GM19438 (cell line): ENCODE results near the gene ARHGAP9.

Experiments
- ATAC-seq: cut with Tn5 transposase; IDR thresholded peaks from one replicate; pipeline ENCODE4 v1.9.1; 2021; ENCODE audit warnings: low read depth; ENCODE audit not compliant: unreplicated experiment

Gene ARHGAP9

DNA sequence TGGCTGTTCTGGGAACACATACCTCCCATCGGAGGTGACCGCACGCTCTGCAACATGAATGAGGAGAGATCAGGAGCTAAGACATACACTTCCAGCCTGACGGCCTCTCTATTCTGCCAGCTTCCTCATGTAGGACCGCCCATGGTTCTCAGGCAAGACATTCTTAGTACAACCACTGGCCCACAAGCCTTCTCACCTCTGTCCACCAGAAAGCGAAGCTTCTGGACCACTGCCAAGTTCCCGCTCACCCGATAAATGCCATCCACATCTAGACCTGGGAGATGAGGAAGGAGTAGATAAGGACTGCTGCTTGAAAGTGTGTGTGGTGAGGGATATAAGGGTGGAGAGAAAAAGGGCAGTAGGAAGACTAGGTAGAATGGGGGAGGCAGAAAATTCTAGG lies 5.2 kb downstream of the ARHGAP9 start:
- no peak for ATAC-seq

DNA sequence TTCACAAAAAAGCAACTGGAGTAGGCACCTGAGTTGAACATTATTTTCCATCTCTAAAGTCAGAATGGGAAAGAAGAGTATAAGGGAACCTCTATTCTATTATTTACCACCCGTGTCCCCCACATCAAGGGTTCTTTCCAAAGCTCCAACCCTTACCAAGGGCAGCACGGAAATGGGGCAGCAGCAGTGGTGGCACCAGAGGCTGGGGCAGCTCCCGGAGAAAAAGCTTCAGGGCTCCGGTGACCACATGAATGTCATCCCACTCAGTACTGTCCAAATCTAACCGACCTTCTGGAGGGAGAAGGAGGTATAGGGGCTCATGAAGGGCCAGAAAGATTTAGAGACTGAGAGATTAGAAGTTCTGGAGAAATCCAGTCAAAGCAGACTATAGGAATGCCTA lies 5.8 kb downstream of the ARHGAP9 start:
- ATAC-seq, result no peak

DNA sequence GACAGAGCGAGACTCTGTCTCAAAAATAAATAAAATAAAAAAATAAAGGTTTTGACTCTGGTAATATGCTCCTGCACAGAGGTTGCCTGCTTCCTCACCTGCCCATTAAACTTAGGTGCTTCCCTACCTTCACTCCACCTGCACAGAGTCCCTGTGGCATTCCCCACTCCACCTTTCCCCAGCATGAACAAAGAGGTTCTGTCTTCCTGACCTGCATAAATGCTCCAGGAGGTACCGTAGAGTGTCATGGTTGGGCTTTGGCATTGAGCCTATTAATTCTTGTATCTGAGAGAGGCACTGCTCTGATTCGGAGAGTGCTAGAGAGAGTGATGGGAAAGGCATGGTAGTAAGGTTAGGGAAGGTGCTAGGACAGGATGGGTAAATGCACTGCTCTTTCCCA lies 6.3 kb downstream of the ARHGAP9 start:
- ATAC-seq, result no peak

DNA sequence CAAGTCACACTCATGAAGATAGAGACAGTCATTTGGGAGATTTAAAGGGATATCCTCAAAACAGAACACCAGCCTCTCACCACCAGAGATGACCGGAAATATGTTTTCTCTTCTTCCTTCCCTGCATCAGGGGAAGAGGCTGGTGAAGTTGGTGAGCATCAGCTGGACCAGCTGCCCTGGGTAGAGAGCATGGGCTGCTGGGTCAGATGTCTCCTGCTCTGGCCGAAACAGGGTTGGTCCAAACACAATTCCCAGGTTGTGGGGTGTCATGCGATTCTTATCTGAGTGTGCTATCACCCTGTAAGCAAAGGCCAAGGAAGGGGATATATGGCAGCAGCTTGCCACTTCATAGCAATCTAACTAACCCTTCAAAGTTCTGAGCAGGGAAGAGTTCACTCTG lies 7.3 kb downstream of the ARHGAP9 start:
- no peak for ATAC-seq

DNA sequence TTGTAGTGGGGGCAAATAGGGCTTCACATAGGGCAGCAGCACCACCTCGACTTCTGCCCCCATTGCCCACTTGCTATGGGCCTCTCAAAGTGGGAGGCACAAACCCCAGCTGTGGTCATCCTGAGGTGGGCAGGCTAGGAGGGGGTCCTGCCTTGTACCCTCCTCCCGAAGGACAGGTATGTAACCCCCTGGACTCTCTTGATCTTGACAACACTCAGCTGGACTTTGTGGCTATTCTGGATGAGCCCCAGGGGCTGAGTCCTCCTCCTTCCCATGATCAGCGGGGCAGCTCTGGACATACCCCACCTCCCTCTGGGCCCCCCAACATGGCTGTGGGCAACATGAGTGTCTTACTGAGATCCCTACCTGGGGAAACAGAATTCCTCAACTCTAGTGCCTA lies 8.0 kb downstream of the ARHGAP9 start:
- ATAC-seq, result no peak

DNA sequence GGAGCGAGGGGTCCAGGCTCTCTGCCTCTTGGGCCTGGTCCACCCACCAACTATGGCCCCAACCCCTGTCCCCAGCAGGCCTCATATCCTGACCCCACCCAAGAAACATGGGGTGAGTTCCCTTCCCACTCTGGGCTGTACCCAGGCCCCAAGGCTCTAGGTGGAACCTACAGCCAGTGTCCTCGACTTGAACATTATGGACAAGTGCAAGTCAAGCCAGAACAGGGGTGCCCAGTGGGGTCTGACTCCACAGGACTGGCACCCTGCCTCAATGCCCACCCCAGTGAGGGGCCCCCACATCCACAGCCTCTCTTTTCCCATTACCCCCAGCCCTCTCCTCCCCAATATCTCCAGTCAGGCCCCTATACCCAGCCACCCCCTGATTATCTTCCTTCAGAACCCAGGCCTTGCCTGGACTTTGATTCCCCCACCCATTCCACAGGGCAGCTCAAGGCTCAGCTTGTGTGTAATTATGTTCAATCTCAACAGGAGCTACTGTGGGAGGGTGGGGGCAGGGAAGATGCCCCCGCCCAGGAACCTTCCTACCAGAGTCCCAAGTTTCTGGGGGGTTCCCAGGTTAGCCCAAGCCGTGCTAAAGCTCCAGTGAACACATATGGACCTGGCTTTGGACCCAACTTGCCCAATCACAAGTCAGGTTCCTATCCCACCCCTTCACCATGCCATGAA lies 8.6 kb downstream of the ARHGAP9 start:
- ATAC-seq, result no peak

DNA sequence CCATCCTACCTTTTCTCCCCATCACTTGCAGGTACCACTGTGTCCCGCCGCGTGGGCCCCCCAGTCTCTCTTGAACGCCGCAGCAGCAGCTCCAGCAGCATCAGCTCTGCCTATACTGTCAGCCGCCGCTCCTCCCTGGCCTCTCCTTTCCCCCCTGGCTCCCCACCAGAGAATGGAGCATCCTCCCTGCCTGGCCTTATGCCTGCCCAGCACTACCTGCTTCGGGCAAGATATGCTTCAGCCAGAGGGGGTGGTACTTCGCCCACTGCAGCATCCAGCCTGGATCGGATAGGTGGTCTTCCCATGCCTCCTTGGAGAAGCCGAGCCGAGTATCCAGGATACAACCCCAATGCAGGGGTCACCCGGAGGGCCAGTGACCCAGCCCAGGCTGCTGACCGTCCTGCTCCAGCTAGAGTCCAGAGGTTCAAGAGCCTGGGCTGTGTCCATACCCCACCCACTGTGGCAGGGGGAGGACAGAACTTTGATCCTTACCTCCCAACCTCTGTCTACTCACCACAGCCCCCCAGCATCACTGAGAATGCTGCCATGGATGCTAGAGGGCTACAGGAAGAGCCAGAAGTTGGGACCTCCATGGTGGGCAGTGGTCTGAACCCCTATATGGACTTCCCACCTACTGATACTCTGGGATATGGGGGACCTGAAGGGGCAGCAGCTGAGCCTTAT lies 9.2 kb downstream of the ARHGAP9 start:
- ATAC-seq, result no peak

DNA sequence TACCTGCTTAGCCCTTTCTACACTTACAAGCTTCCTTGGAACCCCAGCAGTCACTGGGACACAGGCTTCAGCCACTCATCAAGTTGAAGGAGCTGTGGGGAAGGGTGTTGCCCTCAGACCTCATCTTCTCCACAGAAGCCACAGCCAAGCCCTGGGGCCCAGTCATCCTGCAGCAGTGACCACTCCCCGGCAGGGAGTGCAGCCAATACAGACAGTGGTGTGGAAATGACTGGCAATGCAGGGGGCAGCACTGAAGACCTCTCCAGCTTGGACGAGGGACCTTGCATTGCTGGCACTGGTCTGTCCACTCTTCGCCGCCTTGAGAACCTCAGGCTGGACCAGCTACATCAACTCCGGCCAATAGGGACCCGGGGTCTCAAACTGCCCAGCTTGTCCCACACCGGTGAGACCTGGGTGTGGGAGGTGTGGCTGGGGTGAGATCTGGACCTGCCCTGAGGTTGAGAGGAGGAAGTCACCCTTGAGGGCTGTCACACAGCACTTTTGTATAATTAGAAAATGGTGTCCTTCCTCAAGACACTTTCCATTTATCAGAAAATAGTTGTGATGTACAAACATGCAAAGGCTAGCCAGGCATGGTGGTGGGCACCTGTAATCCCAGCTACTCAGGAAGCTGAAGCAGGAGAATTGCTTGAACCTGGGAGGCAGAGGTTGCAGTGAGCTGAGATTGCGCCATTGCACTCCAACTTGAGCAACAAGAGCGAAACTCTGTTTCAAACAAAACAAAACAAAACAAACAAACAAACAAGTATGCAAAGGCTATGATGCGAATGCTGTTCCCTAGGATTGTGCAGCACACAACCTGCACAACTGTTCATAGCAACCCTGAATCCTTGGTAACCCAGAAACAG lies 10.1 kb downstream of the ARHGAP9 start:
- ATAC-seq, result no peak

DNA sequence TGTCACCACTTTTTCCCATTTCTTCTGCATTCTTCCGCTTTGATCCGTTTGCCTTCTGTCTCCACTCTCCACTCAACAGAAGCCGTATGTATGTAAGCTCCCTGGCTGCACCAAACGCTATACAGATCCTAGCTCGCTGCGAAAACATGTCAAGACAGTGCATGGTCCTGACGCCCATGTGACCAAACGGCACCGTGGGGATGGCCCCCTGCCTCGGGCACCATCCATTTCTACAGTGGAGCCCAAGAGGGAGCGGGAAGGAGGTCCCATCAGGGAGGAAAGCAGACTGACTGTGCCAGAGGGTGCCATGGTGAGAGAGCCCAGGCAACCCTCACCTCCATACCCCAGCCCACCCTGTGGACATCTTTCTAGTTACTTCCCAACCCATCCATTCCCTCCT lies 11.8 kb downstream of the ARHGAP9 start:
- ATAC-seq, result no peak

DNA sequence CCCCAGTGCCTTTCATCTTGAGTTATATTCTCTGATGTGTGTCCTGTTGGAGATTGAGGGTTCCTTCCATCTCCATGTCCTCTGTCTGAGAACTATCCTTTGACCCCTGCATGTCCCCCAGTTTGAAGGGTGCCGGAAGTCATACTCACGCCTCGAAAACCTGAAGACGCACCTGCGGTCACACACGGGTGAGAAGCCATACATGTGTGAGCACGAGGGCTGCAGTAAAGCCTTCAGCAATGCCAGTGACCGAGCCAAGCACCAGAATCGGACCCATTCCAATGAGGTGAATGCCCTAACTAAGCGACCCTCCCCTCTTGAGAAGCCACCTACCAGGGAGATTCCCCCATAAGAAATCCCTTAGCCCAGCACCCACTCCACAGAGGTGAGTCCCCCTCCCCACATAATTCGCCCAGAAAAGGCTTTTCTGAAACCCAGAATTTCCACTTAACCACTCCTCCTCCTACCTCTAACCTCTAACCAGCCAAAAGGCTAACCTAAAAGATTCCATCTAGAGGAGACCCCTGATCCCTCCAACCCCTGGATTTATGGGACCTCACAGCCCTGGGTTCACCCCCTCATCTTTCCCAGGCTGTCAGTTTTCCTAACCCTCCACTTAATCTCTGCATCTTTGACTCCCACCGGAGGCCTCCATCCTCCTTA lies 12.3 kb downstream of the ARHGAP9 start:
- ATAC-seq, result no peak

DNA sequence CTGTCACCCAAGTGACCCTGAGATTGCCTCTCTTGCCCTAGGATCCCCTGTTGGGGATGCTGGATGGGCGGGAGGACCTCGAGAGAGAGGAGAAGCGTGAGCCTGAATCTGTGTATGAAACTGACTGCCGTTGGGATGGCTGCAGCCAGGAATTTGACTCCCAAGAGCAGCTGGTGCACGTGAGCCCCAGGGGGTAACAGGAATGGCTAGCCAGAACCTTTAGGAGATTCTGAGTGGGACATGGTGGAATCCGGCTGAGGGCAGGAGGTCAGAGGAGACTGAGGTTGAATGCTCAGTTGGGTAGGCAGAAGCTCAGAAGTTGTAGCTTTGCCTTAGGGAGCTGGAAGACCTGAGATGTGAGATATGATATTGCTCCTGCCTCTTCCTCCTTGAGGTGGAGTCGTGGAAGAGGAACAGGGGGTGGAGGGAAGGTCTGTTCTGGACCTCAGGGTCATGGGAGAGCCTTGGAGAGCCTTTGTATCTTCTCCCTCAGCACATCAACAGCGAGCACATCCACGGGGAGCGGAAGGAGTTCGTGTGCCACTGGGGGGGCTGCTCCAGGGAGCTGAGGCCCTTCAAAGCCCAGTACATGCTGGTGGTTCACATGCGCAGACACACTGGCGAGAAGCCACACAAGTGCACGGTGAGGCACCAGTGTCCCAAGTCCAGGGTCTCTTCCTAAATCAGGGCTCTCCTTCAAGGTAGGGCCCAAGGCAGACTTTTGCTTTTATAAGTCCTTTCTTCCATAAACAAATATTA lies 13.7 kb downstream of the ARHGAP9 start:
- ATAC-seq, result no peak

DNA sequence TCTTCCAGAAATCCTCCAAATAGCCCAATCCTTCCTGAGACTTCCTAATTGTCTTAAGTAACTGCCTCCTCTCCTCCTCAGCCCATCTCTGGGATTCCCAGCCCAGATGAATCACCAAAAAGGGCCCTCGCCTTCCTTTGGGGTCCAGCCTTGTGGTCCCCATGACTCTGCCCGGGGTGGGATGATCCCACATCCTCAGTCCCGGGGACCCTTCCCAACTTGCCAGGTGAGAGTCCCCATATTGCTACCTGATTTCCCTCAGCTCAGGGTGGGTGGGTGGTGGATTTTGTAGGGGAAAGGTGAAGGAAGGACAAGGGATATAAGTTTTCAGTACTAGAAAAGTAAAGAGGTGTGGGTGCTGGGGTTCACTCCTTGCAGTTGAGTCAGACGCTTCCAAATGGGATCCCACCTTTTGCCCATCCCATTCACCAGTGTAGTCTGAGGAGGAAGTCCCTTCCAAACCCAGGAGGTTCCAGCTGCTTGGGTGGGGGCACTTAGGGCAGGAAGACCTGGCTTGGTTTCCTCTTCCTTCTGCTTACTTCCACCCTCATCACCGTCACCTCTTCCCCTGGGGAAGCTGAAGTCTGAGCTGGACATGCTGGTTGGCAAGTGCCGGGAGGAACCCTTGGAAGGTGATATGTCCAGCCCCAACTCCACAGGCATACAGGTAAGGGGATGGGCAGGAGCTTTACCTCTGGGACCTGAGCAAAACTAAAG lies 14.5 kb downstream of the ARHGAP9 start:
- no peak for ATAC-seq

DNA sequence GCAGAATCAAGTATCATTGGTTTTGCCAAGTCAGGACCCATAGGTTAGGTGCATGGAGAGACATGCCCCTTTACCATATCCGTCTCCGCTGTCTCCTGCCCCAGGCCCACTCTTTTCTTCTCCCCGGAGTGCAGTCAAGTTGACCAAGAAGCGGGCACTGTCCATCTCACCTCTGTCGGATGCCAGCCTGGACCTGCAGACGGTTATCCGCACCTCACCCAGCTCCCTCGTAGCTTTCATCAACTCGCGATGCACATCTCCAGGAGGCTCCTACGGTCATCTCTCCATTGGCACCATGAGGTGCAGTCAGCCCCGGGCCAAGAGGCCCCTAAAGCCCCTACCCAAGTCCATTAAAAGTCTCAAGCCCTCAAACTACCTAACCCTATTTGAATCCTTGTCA lies 15.1 kb downstream of the ARHGAP9 start:
- no peak for ATAC-seq

DNA sequence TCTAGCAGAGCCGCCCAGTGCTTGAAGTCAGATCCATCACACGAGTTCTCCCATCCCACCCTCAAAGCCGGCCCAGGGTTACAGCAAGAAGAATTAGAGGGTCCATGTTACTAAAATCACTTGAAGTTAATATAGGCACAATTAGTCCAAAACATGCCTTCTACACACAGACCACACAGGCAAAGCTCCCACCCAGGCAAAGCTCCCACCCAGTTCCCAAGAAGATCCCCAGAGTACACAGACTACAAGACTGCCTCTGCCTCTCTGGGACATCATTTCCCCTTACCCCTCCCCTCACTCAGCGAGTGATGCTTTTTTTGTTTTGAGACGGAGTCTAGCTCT lies 16.8 kb downstream of the ARHGAP9 start:
- ATAC-seq, result no peak

DNA sequence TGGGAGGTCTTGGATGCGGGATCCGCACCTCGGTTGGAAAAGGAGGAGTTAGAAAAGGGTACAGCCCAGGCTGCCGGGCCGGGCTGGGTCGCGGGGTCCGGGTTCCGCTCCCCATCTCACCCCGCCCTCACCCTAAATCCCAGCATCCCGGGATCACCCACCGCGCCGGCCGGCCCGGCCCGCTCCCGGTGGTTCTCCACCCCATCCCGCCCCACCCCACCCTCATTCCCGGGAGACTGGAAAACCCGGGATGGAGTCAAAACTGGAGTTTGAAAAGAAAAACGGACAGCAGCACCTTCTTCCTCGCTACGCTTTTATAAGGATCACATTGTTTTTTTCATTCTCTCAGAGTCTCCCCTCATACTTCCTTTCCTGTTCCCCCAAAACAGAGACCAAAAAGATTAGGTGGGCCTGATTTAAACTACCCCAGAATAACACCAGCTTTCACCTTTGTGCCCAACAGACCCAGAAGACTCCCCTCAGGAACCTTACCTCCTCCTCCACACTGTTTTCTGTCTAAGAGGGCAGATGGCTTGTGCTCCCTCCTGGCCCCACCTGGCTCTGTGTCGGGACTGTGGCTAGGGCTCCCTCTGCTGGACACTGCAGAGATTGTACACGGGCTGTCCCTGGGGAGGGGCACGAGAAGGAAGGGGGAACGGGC lies 17.3 kb downstream of the ARHGAP9 start:
- peak; percentile 52 for ATAC-seq

DNA sequence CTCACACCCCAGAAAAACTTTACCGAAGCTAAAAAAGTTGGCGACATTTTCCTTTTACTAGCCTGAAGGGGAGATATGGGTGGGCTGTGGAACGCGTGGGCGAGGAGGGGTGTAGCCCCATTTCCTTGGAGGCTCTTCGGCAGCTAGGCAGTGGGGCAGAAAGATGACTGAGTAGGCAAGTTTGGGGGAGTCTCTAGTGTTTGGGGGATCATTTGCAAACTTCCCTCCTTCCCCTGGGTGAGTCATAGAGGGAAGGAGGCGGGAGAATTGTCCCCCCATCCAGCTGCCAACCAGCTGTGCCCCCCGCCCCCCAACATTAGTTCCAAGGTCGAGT lies 17.8 kb downstream of the ARHGAP9 start:
- ATAC-seq, result no peak

DNA sequence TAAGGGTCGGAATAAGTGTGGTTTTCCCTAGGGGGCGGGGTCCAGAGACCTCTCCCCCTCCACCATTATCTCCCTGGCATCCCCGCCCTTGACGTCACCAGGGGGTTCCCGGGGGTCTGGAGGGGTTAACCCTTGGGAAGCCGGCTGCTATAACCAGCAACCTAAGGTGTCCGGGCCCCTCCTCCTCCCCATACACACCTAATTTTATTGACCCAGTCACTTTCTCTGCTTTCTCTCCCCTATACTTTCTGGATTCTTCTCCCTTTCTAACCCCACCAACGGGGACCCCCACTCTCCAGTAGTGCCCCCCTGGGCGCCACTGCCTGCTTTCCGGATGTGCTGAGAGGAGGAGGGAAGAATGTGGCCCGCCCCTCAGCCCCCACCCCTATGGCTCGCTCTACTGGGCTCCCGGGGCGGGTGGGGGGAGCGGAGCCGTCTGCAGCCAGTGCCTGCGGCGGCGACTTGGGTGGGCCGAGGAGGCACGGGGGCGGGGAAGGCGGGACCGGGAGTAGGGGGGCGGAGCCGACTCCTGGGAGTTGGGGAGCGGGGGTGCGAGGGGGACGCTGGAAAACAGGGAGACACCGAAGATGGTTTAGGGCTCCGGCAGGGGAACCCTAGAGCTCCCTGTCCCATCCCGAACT lies 18.3 kb downstream of the ARHGAP9 start:
- no peak for ATAC-seq

DNA sequence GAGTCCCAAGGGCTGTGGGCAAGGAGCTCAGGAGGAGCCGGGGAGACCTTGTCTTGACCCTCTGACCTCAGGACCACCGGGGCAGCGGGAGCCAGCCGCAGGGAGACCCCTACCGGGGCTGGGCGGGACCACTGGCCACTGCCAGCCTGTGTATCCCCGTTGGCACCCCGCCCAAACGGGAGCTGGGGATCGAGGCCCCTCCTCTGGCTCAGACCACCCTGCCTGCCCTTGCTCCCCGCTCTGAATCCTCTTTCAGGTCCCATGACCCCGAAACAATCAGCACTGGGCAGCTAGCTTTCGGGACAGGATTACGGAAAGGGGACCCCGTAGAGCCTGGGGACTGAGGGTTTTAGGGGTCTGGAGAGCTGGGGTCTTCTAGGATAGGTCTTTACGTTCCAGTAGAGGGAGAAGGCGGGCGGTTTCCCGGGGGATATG lies 18.8 kb downstream of the ARHGAP9 start:
- ATAC-seq, result no peak

DNA sequence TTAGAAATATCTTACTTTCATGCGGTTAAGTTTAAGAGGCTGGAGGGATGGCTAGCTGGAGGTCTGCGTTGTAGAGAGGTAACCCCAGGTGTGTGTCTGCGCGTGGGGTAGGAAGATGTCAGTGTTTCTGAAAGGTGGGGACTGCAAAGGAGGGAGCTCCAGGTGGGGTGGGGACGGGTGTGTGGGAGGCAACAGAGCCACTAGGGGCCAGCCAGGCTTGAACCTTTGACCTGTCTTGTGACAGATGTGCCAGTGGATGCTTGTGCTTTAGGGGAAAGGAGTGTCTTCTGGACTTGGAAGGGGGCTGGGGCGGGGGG lies 19.2 kb downstream of the ARHGAP9 start:
- no peak for ATAC-seq
